Left ventricle myocardium inferior (tissue), 1 donor: Measurements from ENCODE around the gene ZNF740. TPM values are rescaled to one million over a fixed set of nuclear protein-coding genes. Genes with fewer than 3 reads are reported as not detected.

Source experiments
- DNase-seq: peaks from one replicate; pipeline ENCODE4 v3.0.0-alpha.2; 2020
- H3K27ac ChIP-seq: fragments of 200-600 bp; replicated peaks from 2 replicates; pipeline ENCODE4 v1.8.0; 2021
- H3K27me3 ChIP-seq: fragments of 200-600 bp; 2 replicates; pipeline ENCODE4 v1.8.0; 2021; ENCODE audit warnings: low read depth
- H3K36me3 ChIP-seq: fragments of 200-600 bp; 2 replicates; pipeline ENCODE4 v1.8.0; 2021
- H3K4me1 ChIP-seq: fragments of 200-600 bp; 2 replicates; pipeline ENCODE4 v1.8.0; 2021
- H3K4me3 ChIP-seq: fragments of 200-600 bp; 2 replicates; pipeline ENCODE4 v1.8.0; 2021; ENCODE audit warnings: mild to moderate bottlenecking, moderate library complexity
- H3K9me3 ChIP-seq: fragments of 200-600 bp; replicated peaks from 2 replicates; pipeline ENCODE4 v1.8.0; 2021
- CTCF ChIP-seq: fragments of 200-600 bp; IDR thresholded peaks from 2 replicates; pipeline ENCODE4 v1.8.0; 2021; ENCODE audit warnings: antibody characterized with exemption, mild to moderate bottlenecking, borderline replicate concordance
- intact Hi-C: fragments of 100-400 bp; cut with micrococcal nuclease; formaldehyde crosslinking; loops from one replicate; pipeline ENCODE4 v1.11.0; 2022
- total RNA-seq: library from RNA; stranded (reverse); fragmentation: NEBNext Ultra II Directional; extraction: Animal tissue kit (Norgen Biotek cat#: 25700); gene quantifications from one replicate; pipeline ENCODE4 v1.2.1, GENCODE V29; 2021
- donor health status: DM: no; HTN: yes; CAD: no; lungs with severe emphysema.

Gene ZNF740
- total RNA-seq, 1 donor from 2014 or later: 26.5 TPM

GRCh38 chr12:53212931-53213330 is 32.4 kb downstream of the ZNF740 start:
- H3K4me1 ChIP-seq: peaks cover 72% of the 10 kb centered on the region
- peak overlapping the region; percentile 56 for H3K4me3 ChIP-seq
- TF ChIP-seq CTCF: no peak
- intact Hi-C loops: loop anchor here (5.0 kb wide), 1 partner anchor 74 kb away; no protein-coding TSS in a partner anchor
- no peak for DNase-seq
- H3K9me3 ChIP-seq: no peaks in the 10 kb centered on the region
- peak overlapping the region; percentile 100 for H3K27ac ChIP-seq
- H3K36me3 ChIP-seq: peaks cover 49% of the 10 kb centered on the region
- H3K27me3 ChIP-seq: no peaks in the 10 kb centered on the region

- Histone ChIP-seq H3K27me3 (no peaks in the 10 kb centered on the region), H3K4me3 (peak overlapping the region; percentile 56), H3K9me3 (no peaks in the 10 kb centered on the region), H3K27ac (peak overlapping the region; percentile 100), H3K36me3 (peaks cover 49% of the 10 kb centered on the region), H3K4me1 (peaks cover 72% of the 10 kb centered on the region)
- DNase-seq: peak; percentile 87
- intact Hi-C loops: loop anchor here (5.0 kb wide), 1 partner anchor 74 kb away; no protein-coding TSS in a partner anchor
- TF ChIP-seq CTCF: peak; percentile 96
Measured at GRCh38 chr12:53213348-53213747, 32.8 kb downstream of the ZNF740 start.

- intact Hi-C loops: loop anchor here (5.0 kb wide), 1 partner anchor 73 kb away; no protein-coding TSS in a partner anchor
- H3K4me3 ChIP-seq: peak overlapping the region; percentile 56
- no peak for DNase-seq
- H3K36me3 ChIP-seq: peaks cover 49% of the 10 kb centered on the region
- no peak for TF ChIP-seq CTCF
- H3K27me3 ChIP-seq: no peaks in the 10 kb centered on the region
- peak overlapping the region; percentile 100 for H3K27ac ChIP-seq
- H3K4me1 ChIP-seq: peaks cover 72% of the 10 kb centered on the region
- H3K9me3 ChIP-seq: no peaks in the 10 kb centered on the region
Measured at GRCh38 chr12:53214221-53214620, 33.7 kb downstream of the ZNF740 start.

GRCh38 chr12:53214687-53215455 is 34.3 kb downstream of the ZNF740 start:
- H3K9me3 ChIP-seq: no peaks in the 10 kb centered on the region
- no peak for TF ChIP-seq CTCF
- H3K27ac ChIP-seq: peak overlapping the region; percentile 100
- H3K4me1 ChIP-seq: peaks cover 77% of the 10 kb centered on the region
- H3K36me3 ChIP-seq: peaks cover 47% of the 10 kb centered on the region
- intact Hi-C loops: loop anchor here (5.0 kb wide), 1 partner anchor 72 kb away; no protein-coding TSS in a partner anchor
- peak; percentile 84 for DNase-seq
- no peaks in the 10 kb centered on the region for H3K27me3 ChIP-seq
- H3K4me3 ChIP-seq: peak overlapping the region; percentile 56

GRCh38 chr12:53215497-53215896 is 35.0 kb downstream of the ZNF740 start:
- H3K4me1 ChIP-seq: peaks cover 81% of the 10 kb centered on the region
- H3K27me3 ChIP-seq: no peaks in the 10 kb centered on the region
- DNase-seq: no peak
- TF ChIP-seq CTCF: no peak
- intact Hi-C loops: no loop called here
- H3K9me3 ChIP-seq: no peaks in the 10 kb centered on the region
- H3K36me3 ChIP-seq: peaks cover 41% of the 10 kb centered on the region
- H3K4me3 ChIP-seq: no peak overlapping the region
- H3K27ac ChIP-seq: peak overlapping the region; percentile 100
